H1 (cell line): ENCODE data around the gene RHBDF2. TPM values are rescaled to one million over a fixed set of nuclear protein-coding genes. Genes with fewer than 3 reads are reported as not detected.

ENCODE experiments used
- CTCF ChIA-PET: fragments of 300-600 bp; sonication (Branson Sonifier 250); formaldehyde crosslinking; loops from one replicate; lab custom pipeline; 2021; ENCODE audit not compliant: partially characterized antibody; lab: Charles Lee
- POLR2A ChIA-PET: fragments of 300-600 bp; sonication (Branson Sonifier 250); formaldehyde crosslinking; loops from one replicate; lab custom pipeline; 2021; ENCODE audit warnings: inconsistent platforms; ENCODE audit not compliant: partially characterized antibody; lab: Charles Lee
- DNase-seq, 2 experiments: peaks; one replicate each; pipeline versions ENCODE4 v3.0.0 to v3.0.0-alpha.2; 2010 to 2022; ENCODE audit warnings: low spot score in 2 of 2, low read depth in 1 of 2, mixed read lengths in 1 of 2
- FAIRE-seq: peaks from 2 replicates; lab custom pipeline; 2011; peaks lifted over from hg19 to GRCh38; lab: Jason Lieb, UNC
- H2AFZ ChIP-seq: 2 replicates; pipeline ENCODE4 v1.8.1; 2012; ENCODE audit warnings: low read length, inconsistent platforms
- H2AK5ac ChIP-seq: 2 replicates; pipeline ENCODE4 v1.6.1; 2013; ENCODE audit warnings: low read depth, low read length
- H2BK120ac ChIP-seq: replicated peaks from 2 replicates; pipeline ENCODE3; 2013; ENCODE audit warnings: low read depth, low read length, inconsistent platforms
- H2BK12ac ChIP-seq: 2 replicates; pipeline ENCODE4 v1.6.1; 2013; ENCODE audit warnings: low read depth, low read length
- H2BK15ac ChIP-seq: 2 replicates; pipeline ENCODE4 v1.6.1; 2013; ENCODE audit warnings: low read length
- H2BK20ac ChIP-seq: 2 replicates; pipeline ENCODE4 v1.6.1; 2013; ENCODE audit warnings: low read length
- H2BK5ac ChIP-seq: 2 replicates; pipeline ENCODE4 v1.6.1; 2013; ENCODE audit warnings: low read depth, low read length
- H3K14ac ChIP-seq: 2 replicates; pipeline ENCODE4 v1.6.1; 2013; ENCODE audit warnings: inconsistent platforms; ENCODE audit not compliant: insufficient read length
- H3K18ac ChIP-seq: 2 replicates; pipeline ENCODE4 v1.6.1; 2013; ENCODE audit warnings: low read length; ENCODE audit errors: extremely low read depth
- H3K23ac ChIP-seq: 2 replicates; pipeline ENCODE4 v1.6.1; 2013; ENCODE audit warnings: inconsistent platforms; ENCODE audit not compliant: insufficient read length
- H3K23me2 ChIP-seq: 2 replicates; pipeline ENCODE4 v1.6.1; 2013; ENCODE audit warnings: low read depth, low read length
- H3K27ac ChIP-seq: 2 replicates; pipeline ENCODE4 v1.6.1; 2011; ENCODE audit warnings: low read depth, low read length, inconsistent platforms
- H3K27me3 ChIP-seq, 4 experiments: replicated peaks in 1 of 4; 1 replicate in 1 of 4; 2 replicates in 3 of 4; pipeline versions ENCODE4 v1.6.1 to v1.8.1; 2011 to 2013; ENCODE audit warnings: low read length in 3 of 4, mild to moderate bottlenecking in 3 of 4, inconsistent platforms in 2 of 4, mixed read lengths in 2 of 4, moderate library complexity in 1 of 4; ENCODE audit not compliant: control insufficient read depth in 3 of 4, insufficient read depth in 3 of 4; ENCODE audit errors: extremely low read depth in 1 of 4
- H3K36me3 ChIP-seq, 4 experiments: 2 replicates each; pipeline versions ENCODE4 v1.6.1 to v1.8.1; 2011 to 2013; ENCODE audit warnings: mild to moderate bottlenecking in 4 of 4, low read length in 3 of 4, moderate library complexity in 2 of 4, control low read depth in 1 of 4, inconsistent platforms in 1 of 4; ENCODE audit not compliant: insufficient read depth in 4 of 4, control insufficient read depth in 2 of 4
- H3K4ac ChIP-seq: replicated peaks from 2 replicates; pipeline ENCODE3; 2013; ENCODE audit warnings: low read length, low read depth, mixed read lengths, inconsistent platforms; ENCODE audit not compliant: insufficient read length
- H3K4me1 ChIP-seq, 4 experiments: replicated peaks in 1 of 4; 1 replicate in 1 of 4; 2 replicates in 3 of 4; pipeline versions ENCODE4 v1.6.1 to v1.8.1; 2011 to 2013; ENCODE audit warnings: low read length in 3 of 4, inconsistent platforms in 2 of 4, mixed read lengths in 1 of 4; ENCODE audit not compliant: insufficient read depth in 4 of 4, control insufficient read depth in 3 of 4
- H3K4me2 ChIP-seq, 2 experiments: 2 replicates each; pipeline versions ENCODE4 v1.6.1 to v1.8.1; 2011 to 2013; ENCODE audit warnings: low read depth in 2 of 2, low read length in 2 of 2, control low read depth in 1 of 2, inconsistent platforms in 1 of 2, mild to moderate bottlenecking in 1 of 2; ENCODE audit not compliant: insufficient read depth in 1 of 2
- H3K4me3 ChIP-seq, 4 experiments: fragments of 200-600, 300-600 bp in 1 of 4; sonication (generic), shearing (Covaris generic), sonication (Bioruptor Twin) in 1 of 4; 2 replicates each; pipeline versions ENCODE4 v1.5.1 to v1.8.1; 2011 to 2016; ENCODE audit warnings: low read length in 4 of 4, low read depth in 3 of 4, control low read depth in 2 of 4, inconsistent platforms in 2 of 4, mild to moderate bottlenecking in 2 of 4, mixed read lengths in 1 of 4, moderate library complexity in 1 of 4; ENCODE audit not compliant: insufficient read depth in 2 of 4; ENCODE audit errors: extremely low read depth in 1 of 4
- H3K56ac ChIP-seq: replicated peaks from 2 replicates; pipeline ENCODE3; 2013; ENCODE audit warnings: low read depth, mild to moderate bottlenecking, mixed read lengths, low read length, inconsistent platforms; ENCODE audit not compliant: insufficient read length
- H3K79me1 ChIP-seq: 2 replicates; pipeline ENCODE4 v1.6.1; 2013; ENCODE audit warnings: low read depth, low read length, control low read depth
- H3K79me2 ChIP-seq, 2 experiments: 2 replicates each; pipeline versions ENCODE4 v1.6.1 to v1.8.1; 2012 to 2013; ENCODE audit warnings: low read length in 2 of 2, mild to moderate bottlenecking in 2 of 2, inconsistent platforms in 1 of 2; ENCODE audit not compliant: insufficient read depth in 2 of 2, control insufficient read depth in 1 of 2
- H3K9ac ChIP-seq, 4 experiments: replicated peaks in 1 of 4; 1 replicate in 1 of 4; 2 replicates in 3 of 4; pipeline versions ENCODE4 v1.6.1 to v1.8.1; 2011 to 2013; ENCODE audit warnings: low read depth in 3 of 4, low read length in 3 of 4, control low read depth in 2 of 4, mild to moderate bottlenecking in 2 of 4, moderate library complexity in 2 of 4, inconsistent platforms in 1 of 4; ENCODE audit errors: extremely low read depth in 1 of 4
- H3K9me3 ChIP-seq, 2 experiments: 2 replicates each; pipeline versions ENCODE4 v1.6.1 to v1.8.1; 2012 to 2013; ENCODE audit warnings: mild to moderate bottlenecking in 2 of 2, moderate library complexity in 2 of 2, control low read depth in 1 of 2, inconsistent platforms in 1 of 2, low read depth in 1 of 2, low read length in 1 of 2, mixed read lengths in 1 of 2; ENCODE audit not compliant: insufficient read depth in 2 of 2
- H4K20me1 ChIP-seq, 2 experiments: replicated peaks in 1 of 2; 2 replicates each; pipeline versions ENCODE3 to v1.8.1; 2011 to 2013; ENCODE audit warnings: inconsistent platforms in 2 of 2, low read length in 2 of 2, mild to moderate bottlenecking in 1 of 2; ENCODE audit not compliant: insufficient read depth in 2 of 2, control insufficient read depth in 1 of 2
- H4K5ac ChIP-seq: 2 replicates; pipeline ENCODE4 v1.6.1; 2013; ENCODE audit warnings: low read length, low read depth, mixed read lengths, inconsistent platforms; ENCODE audit not compliant: insufficient read length
- H4K8ac ChIP-seq: 2 replicates; pipeline ENCODE4 v1.8.0; 2013; ENCODE audit warnings: mild to moderate bottlenecking, moderate library complexity, low read length, inconsistent platforms; ENCODE audit not compliant: insufficient read depth; ENCODE audit errors: extremely low read depth
- H4K91ac ChIP-seq: replicated peaks from 2 replicates; pipeline ENCODE3; 2013; ENCODE audit warnings: low read length, mixed read lengths, inconsistent platforms; ENCODE audit not compliant: insufficient read length
- ASH2L ChIP-seq: fragments of 200-600, 300-600 bp; sonication (generic); IDR thresholded peaks from one replicate; pipeline ENCODE4 v1.7.1; 2017; ENCODE audit warnings: low read length
- CHD1 ChIP-seq: IDR thresholded peaks from 2 replicates; pipeline ENCODE4 v1.6.1; 2012; ENCODE audit warnings: low read depth, low read length, improper control_type of control experiment
- CREB1 ChIP-seq: IDR thresholded peaks from 2 replicates; pipeline ENCODE4 v1.6.1; 2012; ENCODE audit warnings: inconsistent platforms
- CTBP2 ChIP-seq: IDR thresholded peaks from 2 replicates; pipeline ENCODE4 v1.7.0; 2011; ENCODE audit warnings: borderline replicate concordance, mild to moderate bottlenecking, moderate library complexity, mixed read lengths, low read length; ENCODE audit not compliant: insufficient read depth, insufficient read length
- EP300 ChIP-seq, 2 experiments: IDR thresholded peaks; 1 replicate in 1 of 2; 2 replicates in 1 of 2; pipeline ENCODE4 v1.6.1; 2011 to 2012; ENCODE audit warnings: low read depth in 2 of 2, low read length in 2 of 2, mild to moderate bottlenecking in 2 of 2, borderline replicate concordance in 1 of 2, inconsistent platforms in 1 of 2, moderate library complexity in 1 of 2
- JUND ChIP-seq: IDR thresholded peaks from 2 replicates; pipeline ENCODE4 v1.6.1; 2011; ENCODE audit warnings: mild to moderate bottlenecking, improper control_type of control experiment, low read length
- PHF8 ChIP-seq: fragments of 200-600 bp; sonication (generic); conservative IDR thresholded peaks from 2 replicates; pipeline ENCODE4 v1.7.1; 2012; ENCODE audit warnings: low read depth, mild to moderate bottlenecking, inconsistent platforms, low read length, moderate library complexity
- RAD21 ChIP-seq, 2 experiments: IDR thresholded peaks in 1 of 2; conservative IDR thresholded peaks in 1 of 2; 2 replicates each; pipeline ENCODE4 v1.6.1; 2011; ENCODE audit warnings: low read depth in 2 of 2, low read length in 2 of 2, improper control_type of control experiment in 1 of 2, inconsistent platforms in 1 of 2, mild to moderate bottlenecking in 1 of 2, moderate library complexity in 1 of 2
- RNF2 ChIP-seq: fragments of 200-900, 300-1000 bp; sonication (generic); IDR thresholded peaks from 2 replicates; pipeline ENCODE4 v1.7.1; 2016; ENCODE audit warnings: borderline replicate concordance, low read depth, mild to moderate bottlenecking, antibody characterized with exemption, low read length; ENCODE audit not compliant: poor library complexity, severe bottlenecking; ENCODE audit errors: missing control alignments
- TAF7 ChIP-seq: optimal IDR thresholded peaks from 2 replicates; pipeline ENCODE3; 2011; ENCODE audit warnings: low read depth, mild to moderate bottlenecking, inconsistent platforms, low read length, moderate library complexity, borderline replicate concordance
- WGBS, 2 experiments: shearing (Covaris generic) in 1 of 2; methylation state at CpG; one replicate each; pipeline versions ENCODE4 v1.1.6 to v1.1.7; 2013 to 2015; ENCODE audit warnings: low lambda C conversion rate in 2 of 2, mixed read lengths in 2 of 2, inconsistent platforms in 1 of 2, low coverage in 1 of 2, missing lambda C conversion rate in 1 of 2; ENCODE audit not compliant: insufficient replicate concordance in 2 of 2, insufficient coverage in 1 of 2, insufficient read length in 1 of 2; ENCODE audit errors: extremely low coverage in 1 of 2, missing lambda C conversion rate in 1 of 2; 5-methylcytosine and 5-hydroxymethylcytosine counted together
- polyA plus RNA-seq, 7 experiments: library from polyadenylated mRNA; depleted of rRNA in 3 of 7; stranded (reverse) in 5 of 7; unstranded in 2 of 7; fragments of >200 nt in 5 of 7; fragments of 200-250 nt in 2 of 7; gene quantifications; 1 replicate in 5 of 7; 2 replicates in 1 of 7; 4 replicates in 1 of 7; pipeline versions ENCODE4 v1.2.1 to v1.2.3, GENCODE V29; 2011 to 2013; ENCODE audit warnings: missing spikeins in 2 of 7, mixed read lengths in 2 of 7
- total RNA-seq: library from RNA; stranded (reverse); fragmentation: NEBNext Ultra II Directional; extraction: Animal tissue kit (Norgen Biotek cat#: 25700); gene quantifications from 2 replicates; pipeline ENCODE4 v1.2.1, GENCODE V29; 2021

RHBDF2 gene
- total and polyA plus RNA-seq, 2 of the 8 experiments (the other 6 are each of a cell fraction or from before 2014, with no cell fraction given): 21.2 to 25.9 TPM

DNA sequence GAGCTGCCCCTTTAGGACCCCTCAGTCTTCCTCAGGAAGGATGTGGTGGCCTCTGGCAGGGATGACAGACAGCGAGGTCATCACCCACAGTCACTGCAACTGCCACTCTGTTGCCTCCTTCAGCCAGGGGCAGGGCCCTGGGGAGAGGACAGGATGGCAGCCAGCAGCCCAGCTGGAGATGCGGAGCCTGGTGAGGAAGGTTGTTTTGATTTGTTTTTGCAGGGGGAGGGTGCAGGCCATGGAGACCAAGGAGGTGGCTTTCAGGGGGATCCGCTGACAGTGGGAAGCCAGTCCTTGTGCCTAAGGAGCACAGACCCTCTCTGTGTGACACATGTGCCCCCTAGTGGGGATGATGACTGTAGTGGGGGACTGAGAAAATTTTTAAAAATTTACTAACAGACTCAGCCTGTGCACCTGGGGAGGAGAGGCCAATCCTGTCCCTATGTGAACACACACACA, 46.0 kb upstream of the RHBDF2 start:
- Histone ChIP-seq H3K36me3 (no peaks in the 10 kb centered on the region), H4K91ac (peak overlapping the region; percentile 27), H3K18ac (no peak overlapping the region), H3K56ac (peak overlapping the region; percentile 99), H3K23me2 (peaks cover 6% of the 10 kb centered on the region; the same call in 1 of the 2 replicates), H2BK120ac (no peak overlapping the region), H3K27me3 (no peaks in the 10 kb centered on the region; a peak in 1 of 7 replicates), H4K8ac (no peak overlapping the region; the same call in 1 of the 2 replicates), H3K14ac (no peak overlapping the region), H3K9ac (no peak overlapping the region; a peak in 1 of 7 replicates), H2BK5ac (no peak overlapping the region), H3K4me1 (peaks cover 4 to 30% (median 10%) of the 10 kb centered on the region in 4 experiments; a peak in 6 of 7 replicates), H2BK15ac (0 out of 2 replicates have a peak overlapping the region, but pooled peaks have one; percentile 54), H3K27ac (no peak overlapping the region), H3K4me2 (no peak overlapping the region), H2BK12ac (peak overlapping the region; percentile 30; the same call in 1 of the 2 replicates), H2AK5ac (no peak overlapping the region), H3K4ac (no peak overlapping the region), H3K79me2 (no peaks in the 10 kb centered on the region; a peak in 1 of 4 replicates), H3K9me3 (no peaks in the 10 kb centered on the region), H4K5ac (no peak overlapping the region), H2BK20ac (no peak overlapping the region), H3K79me1 (no peaks in the 10 kb centered on the region), H3K4me3 (no peak overlapping the region), H4K20me1 (peaks cover 0 to 7% of the 10 kb centered on the region in 2 experiments), H2AFZ (no peak overlapping the region), H3K23ac (no peak overlapping the region)
- no peak for DNase-seq
- 53% methylated on average over 3 of the region's 3 CpGs; no CpG with 5 or more reads in 1 of the 2 experiments for WGBS, 2 experiments
- ChIA-PET POLR2A (interaction anchor here (1.2 kb wide), 1 partner anchor 22 kb away, joined by 5 read pairs; no protein-coding TSS in a partner anchor), CTCF (interaction anchor here (0.7 to 15.6 kb wide), 30 partner anchors 10 to 228 kb away, joined by 3 to 260 read pairs (median 6); partner anchors contain the start of genes AANAT, CYGB and RHBDF2)
- no peak for FAIRE-seq
- TF ChIP-seq JUND (no peak), EP300 (IDR thresholded peaks at IDR 0.05; ENCODE audit: borderline replicate concordance in 1 of 2, low read depth in 2 of 2, low read length in 2 of 2) (no peak), RNF2 (no peak), RAD21 (IDR thresholded peaks at IDR 0.05 in 1 of 2, conservative IDR thresholded peaks at IDR 0.05 in 1 of 2; ENCODE audit: low read depth in 2 of 2, low read length in 2 of 2) (peak; percentile 83 to 89), CREB1 (peak; percentile 36; the same call in 1 of the 2 replicates), CTBP2 (no peak), CHD1 (no peak), ASH2L (no peak), PHF8 (no peak), TAF7 (no peak)
